ENCODE data around the gene FAM174A.

FAM174A gene

DNA sequence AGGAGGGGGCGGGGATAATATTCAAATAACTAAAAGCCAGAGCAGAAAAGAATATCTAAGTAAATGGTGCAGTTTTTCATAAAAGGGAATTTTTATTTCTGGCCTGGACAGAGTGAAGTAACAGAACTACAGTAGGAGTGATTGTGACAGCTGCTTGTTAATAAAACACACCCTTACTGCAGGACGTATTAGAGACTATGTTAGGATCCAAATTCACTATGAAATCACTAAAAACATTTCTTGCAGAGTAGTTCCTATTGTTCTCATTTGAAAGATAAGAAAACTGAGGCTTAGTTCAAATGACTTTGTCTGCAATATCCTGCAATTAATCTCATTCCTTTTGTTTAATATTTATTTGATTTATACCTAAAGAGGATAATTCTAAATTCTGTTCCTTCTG lies 39.5 kb downstream of the FAM174A start:
- Histone ChIP-seq H2AK5ac (ENCODE audit: low read length) (no peak overlapping the region), H4K91ac (ENCODE audit: low read depth, low read length) (no peak overlapping the region), H3K9me3 (ENCODE audit: insufficient read depth, low read depth, low read length) (no peaks in the 10 kb centered on the region), H3K18ac (ENCODE audit: low read length) (no peak overlapping the region), H3K14ac (ENCODE audit: low read length) (no peak overlapping the region), H3K27ac (ENCODE audit: low read depth, low read length) (no peak overlapping the region), H3K9ac (ENCODE audit: low read length) (no peak overlapping the region), H3K79me2 (ENCODE audit: control insufficient read depth, insufficient read depth, low read length, poor library complexity) (no peaks in the 10 kb centered on the region), H4K8ac (ENCODE audit: low read depth, low read length) (no peak overlapping the region), H2BK5ac (ENCODE audit: low read depth, low read length, poor library complexity) (no peak overlapping the region), H3K4me2 (ENCODE audit: low read length) (no peak overlapping the region), H3K4me3 (ENCODE audit: low read depth, low read length) (no peak overlapping the region), H3K4me1 (ENCODE audit: control insufficient read depth in 1 of 2, insufficient read depth in 2 of 2, low read length in 2 of 2) (no peaks in the 10 kb centered on the region), H3K36me3 (ENCODE audit: control insufficient read depth in 1 of 2, insufficient read depth in 2 of 2, low read length in 2 of 2) (no peaks in the 10 kb centered on the region), H2BK120ac (ENCODE audit: insufficient read depth, low read length, poor library complexity) (no peak overlapping the region), H3K79me1 (ENCODE audit: low read length) (no peaks in the 10 kb centered on the region), H3K4ac (ENCODE audit: low read depth, low read length) (no peak overlapping the region), H3K27me3 (ENCODE audit: insufficient read depth, low read length) (no peaks in the 10 kb centered on the region), H2BK12ac (ENCODE audit: low read length) (no peak overlapping the region), H3K23ac (ENCODE audit: low read length) (no peak overlapping the region), H4K12ac (ENCODE audit: low read depth, low read length) (no peak overlapping the region), H2AFZ (ENCODE audit: insufficient read depth, low read length, poor library complexity) (no peak overlapping the region)
- WGBS (ENCODE audit: extremely low coverage, insufficient coverage, insufficient read length): no CpG with 5 or more reads among the region's 2 CpGs
- DNase-seq: no peak

DNA sequence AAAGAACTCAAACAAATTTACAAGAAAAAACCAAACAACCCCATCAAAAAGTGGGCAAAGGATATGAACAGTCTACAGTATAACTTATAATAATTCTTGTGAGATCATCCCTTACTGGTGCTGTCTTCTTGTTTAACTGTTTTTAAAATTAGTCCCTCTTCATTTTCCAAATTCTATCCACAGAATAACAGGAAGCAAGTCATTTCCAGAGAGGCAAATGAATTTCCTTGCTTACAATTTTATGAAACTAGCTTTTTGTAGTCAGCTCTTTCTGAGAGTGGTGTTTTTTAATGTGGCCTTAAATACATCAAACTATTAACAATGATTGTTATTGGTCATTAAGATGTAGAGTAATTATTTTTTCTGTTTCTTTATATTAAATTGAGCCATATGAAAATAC lies 40.6 kb downstream of the FAM174A start:
- H3K9me3 ChIP-seq (ENCODE audit: insufficient read depth, low read depth, low read length): no peaks in the 10 kb centered on the region
- H3K4me1 ChIP-seq (ENCODE audit: control insufficient read depth in 1 of 2, insufficient read depth in 2 of 2, low read length in 2 of 2): no peaks in the 10 kb centered on the region
- no peaks in the 10 kb centered on the region for H3K79me2 ChIP-seq (ENCODE audit: control insufficient read depth, insufficient read depth, low read length, poor library complexity)
- no peak overlapping the region for H2AFZ ChIP-seq (ENCODE audit: insufficient read depth, low read length, poor library complexity)
- H3K27me3 ChIP-seq (ENCODE audit: insufficient read depth, low read length): no peaks in the 10 kb centered on the region
- H4K8ac ChIP-seq (ENCODE audit: low read depth, low read length): no peak overlapping the region
- no peak overlapping the region for H3K4me3 ChIP-seq (ENCODE audit: low read depth, low read length)
- no peak overlapping the region for H3K23ac ChIP-seq (ENCODE audit: low read length)
- H4K12ac ChIP-seq (ENCODE audit: low read depth, low read length): no peak overlapping the region
- no peak overlapping the region for H3K18ac ChIP-seq (ENCODE audit: low read length)
- H3K4ac ChIP-seq (ENCODE audit: low read depth, low read length): no peak overlapping the region
- no peak overlapping the region for H3K27ac ChIP-seq (ENCODE audit: low read depth, low read length)
- no peak overlapping the region for H3K4me2 ChIP-seq (ENCODE audit: low read length)
- H3K14ac ChIP-seq (ENCODE audit: low read length): no peak overlapping the region
- no peaks in the 10 kb centered on the region for H3K79me1 ChIP-seq (ENCODE audit: low read length)
- DNase-seq: no peak
- H2BK12ac ChIP-seq (ENCODE audit: low read length): no peak overlapping the region
- no peak overlapping the region for H3K9ac ChIP-seq (ENCODE audit: low read length)
- no peak overlapping the region for H2AK5ac ChIP-seq (ENCODE audit: low read length)
- H2BK5ac ChIP-seq (ENCODE audit: low read depth, low read length, poor library complexity): no peak overlapping the region
- H2BK120ac ChIP-seq (ENCODE audit: insufficient read depth, low read length, poor library complexity): no peak overlapping the region
- H3K36me3 ChIP-seq (ENCODE audit: control insufficient read depth in 1 of 2, insufficient read depth in 2 of 2, low read length in 2 of 2): no peaks in the 10 kb centered on the region
- no peak overlapping the region for H4K91ac ChIP-seq (ENCODE audit: low read depth, low read length)

GRCh38 chr5:100576217-100576751 lies 41.1 kb downstream of the FAM174A start:
- Histone ChIP-seq H3K36me3 (ENCODE audit: control insufficient read depth in 1 of 2, insufficient read depth in 2 of 2, low read length in 2 of 2) (no peaks in the 10 kb centered on the region), H3K4ac (ENCODE audit: low read depth, low read length) (no peak overlapping the region), H3K27ac (ENCODE audit: low read depth, low read length) (no peak overlapping the region), H3K79me1 (ENCODE audit: low read length) (no peaks in the 10 kb centered on the region), H3K18ac (ENCODE audit: low read length) (no peak overlapping the region), H2BK120ac (ENCODE audit: insufficient read depth, low read length, poor library complexity) (no peak overlapping the region), H3K79me2 (ENCODE audit: control insufficient read depth, insufficient read depth, low read length, poor library complexity) (no peaks in the 10 kb centered on the region), H3K9ac (ENCODE audit: low read length) (no peak overlapping the region), H2BK5ac (ENCODE audit: low read depth, low read length, poor library complexity) (no peak overlapping the region), H2AK5ac (ENCODE audit: low read length) (no peak overlapping the region), H3K14ac (ENCODE audit: low read length) (no peak overlapping the region), H4K91ac (ENCODE audit: low read depth, low read length) (no peak overlapping the region), H3K4me1 (ENCODE audit: control insufficient read depth in 1 of 2, insufficient read depth in 2 of 2, low read length in 2 of 2) (no peaks in the 10 kb centered on the region), H4K8ac (ENCODE audit: low read depth, low read length) (no peak overlapping the region), H3K4me3 (ENCODE audit: low read depth, low read length) (no peak overlapping the region), H3K9me3 (ENCODE audit: insufficient read depth, low read depth, low read length) (no peaks in the 10 kb centered on the region), H3K23ac (ENCODE audit: low read length) (no peak overlapping the region), H4K12ac (ENCODE audit: low read depth, low read length) (no peak overlapping the region), H3K4me2 (ENCODE audit: low read length) (no peak overlapping the region), H2BK12ac (ENCODE audit: low read length) (no peak overlapping the region), H3K27me3 (ENCODE audit: insufficient read depth, low read length) (no peaks in the 10 kb centered on the region), H2AFZ (ENCODE audit: insufficient read depth, low read length, poor library complexity) (no peak overlapping the region)
- no peak for DNase-seq
- WGBS (ENCODE audit: extremely low coverage, insufficient coverage, insufficient read length): no CpG with 5 or more reads among the region's 2 CpGs

GRCh38 chr5:100577506-100577905 lies 42.3 kb downstream of the FAM174A start:
- no peak overlapping the region for H3K4me2 ChIP-seq (ENCODE audit: low read length)
- no peaks in the 10 kb centered on the region for H3K27me3 ChIP-seq (ENCODE audit: insufficient read depth, low read length)
- H3K79me1 ChIP-seq (ENCODE audit: low read length): no peaks in the 10 kb centered on the region
- no peak overlapping the region for H2AFZ ChIP-seq (ENCODE audit: insufficient read depth, low read length, poor library complexity)
- H3K4me1 ChIP-seq (ENCODE audit: control insufficient read depth in 1 of 2, insufficient read depth in 2 of 2, low read length in 2 of 2): no peaks in the 10 kb centered on the region
- H3K9ac ChIP-seq (ENCODE audit: low read length): no peak overlapping the region
- no peak overlapping the region for H2AK5ac ChIP-seq (ENCODE audit: low read length)
- no peak overlapping the region for H2BK12ac ChIP-seq (ENCODE audit: low read length)
- H4K91ac ChIP-seq (ENCODE audit: low read depth, low read length): no peak overlapping the region
- H3K4ac ChIP-seq (ENCODE audit: low read depth, low read length): no peak overlapping the region
- H3K36me3 ChIP-seq (ENCODE audit: control insufficient read depth in 1 of 2, insufficient read depth in 2 of 2, low read length in 2 of 2): no peaks in the 10 kb centered on the region
- H3K14ac ChIP-seq (ENCODE audit: low read length): no peak overlapping the region
- no peak overlapping the region for H4K8ac ChIP-seq (ENCODE audit: low read depth, low read length)
- H2BK5ac ChIP-seq (ENCODE audit: low read depth, low read length, poor library complexity): no peak overlapping the region
- no peak overlapping the region for H3K4me3 ChIP-seq (ENCODE audit: low read depth, low read length)
- H3K18ac ChIP-seq (ENCODE audit: low read length): no peak overlapping the region
- no peaks in the 10 kb centered on the region for H3K9me3 ChIP-seq (ENCODE audit: insufficient read depth, low read depth, low read length)
- H2BK120ac ChIP-seq (ENCODE audit: insufficient read depth, low read length, poor library complexity): no peak overlapping the region
- H3K79me2 ChIP-seq (ENCODE audit: control insufficient read depth, insufficient read depth, low read length, poor library complexity): no peaks in the 10 kb centered on the region
- H3K27ac ChIP-seq (ENCODE audit: low read depth, low read length): no peak overlapping the region
- no CpG with 5 or more reads among the region's 1 CpG for WGBS (ENCODE audit: extremely low coverage, insufficient coverage, insufficient read length)
- no peak for DNase-seq
- H4K12ac ChIP-seq (ENCODE audit: low read depth, low read length): no peak overlapping the region
- H3K23ac ChIP-seq (ENCODE audit: low read length): no peak overlapping the region
